A549 (cell line): Measurements from ENCODE around the gene RBMS3. TPM values are rescaled to one million over a fixed set of nuclear protein-coding genes. Genes with fewer than 3 reads are reported as not detected.

Experiments
- ATAC-seq, 2 experiments: fragments of 200-7000 bp in 1 of 2; fragments of >200 bp in 1 of 2; cut with Nextera tagmentation in 1 of 2; cut with Tn5 transposase in 1 of 2; 3 replicates each; pipeline versions ENCODE4 v1.8.0 to v1.9.1; 2018 to 2020; ENCODE audit warnings: mild to moderate bottlenecking in 1 of 2, moderate library complexity in 1 of 2
- CTCF ChIA-PET: fragments of 300-600 bp; sonication (Branson Sonifier 250); formaldehyde crosslinking; extraction: SDS; loops from one replicate; lab custom pipeline; 2021; ENCODE audit warnings: antibody characterized with exemption, inconsistent platforms; lab: Yijun Ruan, JAX
- POLR2A ChIA-PET: fragments of 350-600 bp; formaldehyde crosslinking; extraction: SDS; loops from one replicate; lab custom pipeline; 2021; ENCODE audit warnings: antibody characterized with exemption, inconsistent platforms; lab: Yijun Ruan, JAX
- DNase-seq, 2 experiments: peaks; one replicate each; pipeline versions ENCODE4 v3.0.0 to v3.0.0-alpha.2; 2011 to 2016; ENCODE audit warnings: low read depth in 1 of 2, low spot score in 1 of 2
- FAIRE-seq: peaks from 2 replicates; lab custom pipeline; 2011; peaks lifted over from hg19 to GRCh38; lab: Jason Lieb, UNC
- H3K27ac ChIP-seq, 2 experiments: fragments of >200 bp; sonication (Bioruptor Twin); formaldehyde crosslinking; 3 replicates each; pipeline ENCODE4 v1.5.1; 2016 to 2017
- H3K4me1 ChIP-seq: fragments of >200 bp; sonication (Bioruptor Twin); formaldehyde crosslinking; 3 replicates; pipeline ENCODE4 v1.6.1; 2016
- H3K4me2 ChIP-seq: fragments of >200 bp; sonication (Bioruptor Twin); formaldehyde crosslinking; 3 replicates; pipeline ENCODE4 v1.6.1; 2016
- H3K4me3 ChIP-seq: fragments of >200 bp; sonication (Bioruptor Twin); formaldehyde crosslinking; 3 replicates; pipeline ENCODE4 v1.5.1; 2016
- H3K9me3 ChIP-seq: fragments of >200 bp; sonication (Bioruptor Twin); formaldehyde crosslinking; 3 replicates; pipeline ENCODE4 v1.6.1; 2016
- BHLHE40 ChIP-seq: IDR thresholded peaks from 2 replicates; pipeline ENCODE4 v1.6.1; 2012; ENCODE audit warnings: low read depth, low read length, inconsistent platforms
- CBX2 ChIP-seq: fragments of 200-600 bp; sonication (generic); IDR thresholded peaks from 2 replicates; pipeline ENCODE4 v1.6.1; 2016; ENCODE audit warnings: low read depth, mild to moderate bottlenecking, borderline replicate concordance
- CEBPB ChIP-seq, 2 experiments: fragments of >200 bp in 1 of 2; sonication (Bioruptor Twin) in 1 of 2; formaldehyde crosslinking in 1 of 2; IDR thresholded peaks; 2 replicates each; pipeline ENCODE4 v1.6.1; 2012 to 2016
- EHMT2 ChIP-seq: fragments of 200-600 bp; sonication (generic); IDR thresholded peaks from 2 replicates; pipeline ENCODE4 v1.6.1; 2016; ENCODE audit warnings: antibody characterized with exemption, low read depth, mild to moderate bottlenecking, moderate library complexity
- EP300 ChIP-seq, 2 experiments: fragments of >200 bp; sonication (Bioruptor Twin); formaldehyde crosslinking; IDR thresholded peaks; 2 replicates in 1 of 2; 3 replicates in 1 of 2; pipeline ENCODE4 v1.6.1; 2016 to 2017
- FOSB ChIP-seq: fragments of 250-450 bp; sonication (Bioruptor Pico); IDR thresholded peaks from 2 replicates; pipeline ENCODE4 v1.5.0; 2020; ENCODE audit warnings: mild to moderate bottlenecking, moderate library complexity
- FOSL2 ChIP-seq, 2 experiments: fragments of 450-650 bp in 1 of 2; fragments of >200 bp in 1 of 2; sonication (Bioruptor Twin) in 1 of 2; formaldehyde crosslinking; IDR thresholded peaks; 2 replicates each; pipeline versions ENCODE4 v1.5.0 to v1.6.1; 2016 to 2020; ENCODE audit warnings: mild to moderate bottlenecking in 1 of 2, moderate library complexity in 1 of 2
- FOXS1 ChIP-seq: fragments of 250-450 bp; sonication (Bioruptor Pico); IDR thresholded peaks from 2 replicates; pipeline ENCODE4 v1.5.0; 2020; ENCODE audit warnings: mild to moderate bottlenecking, moderate library complexity
- GATA3 ChIP-seq: IDR thresholded peaks from 2 replicates; pipeline ENCODE4 v1.6.1; 2012; ENCODE audit warnings: borderline replicate concordance
- HDAC2 ChIP-seq: fragments of 200-600 bp; sonication (generic); IDR thresholded peaks from 2 replicates; pipeline ENCODE4 v1.6.1; 2016
- HEYL ChIP-seq: fragments of 250-450 bp; sonication (Bioruptor Pico); IDR thresholded peaks from 2 replicates; pipeline ENCODE4 v1.8.0; 2021; ENCODE audit warnings: mild to moderate bottlenecking, moderate library complexity
- HOXB13 ChIP-seq: fragments of 250-450 bp; sonication (Bioruptor Pico); IDR thresholded peaks from 2 replicates; pipeline ENCODE4 v1.5.0; 2020; ENCODE audit warnings: low read depth, mild to moderate bottlenecking, moderate library complexity
- JUN ChIP-seq, 2 experiments: fragments of >200 bp; sonication (Bioruptor Twin); formaldehyde crosslinking; IDR thresholded peaks; 2 replicates in 1 of 2; 3 replicates in 1 of 2; pipeline ENCODE4 v1.6.1; 2016 to 2017
- JUNB ChIP-seq: fragments of >200 bp; sonication (Bioruptor Twin); formaldehyde crosslinking; IDR thresholded peaks from 2 replicates; pipeline ENCODE4 v1.6.1; 2016
- MAFK ChIP-seq: fragments of 450-650 bp; IDR thresholded peaks from 2 replicates; pipeline ENCODE4 v1.6.1; 2014; ENCODE audit not compliant: partially characterized antibody
- MAZ ChIP-seq: fragments of 150-350 bp; IDR thresholded peaks from 2 replicates; pipeline ENCODE4 v1.6.1; 2014; ENCODE audit warnings: antibody characterized with exemption, low read depth, low read length, borderline replicate concordance
- MYC ChIP-seq: IDR thresholded peaks from 2 replicates; pipeline ENCODE4 v1.6.1; 2012; ENCODE audit warnings: mild to moderate bottlenecking, inconsistent platforms, low read length, improper control_type of control experiment, borderline replicate concordance
- NFE2L2 ChIP-seq: fragments of 150-350 bp; conservative IDR thresholded peaks from 2 replicates; pipeline ENCODE4 v1.6.1; 2014; ENCODE audit warnings: low read length
- NR3C1 ChIP-seq: fragments of >200 bp; sonication (Bioruptor Twin); formaldehyde crosslinking; IDR thresholded peaks from 3 replicates; pipeline ENCODE4 v1.6.1; 2017
- RAD21 ChIP-seq, 2 experiments: fragments of >200 bp in 1 of 2; sonication (Bioruptor Twin) in 1 of 2; formaldehyde crosslinking in 1 of 2; IDR thresholded peaks in 1 of 2; conservative IDR thresholded peaks in 1 of 2; 2 replicates in 1 of 2; 3 replicates in 1 of 2; pipeline ENCODE4 v1.6.1; 2012 to 2018; ENCODE audit warnings: inconsistent platforms in 1 of 2
- RARB ChIP-seq: fragments of 250-450 bp; sonication (Bioruptor Pico); IDR thresholded peaks from 2 replicates; pipeline ENCODE4 v1.8.0; 2021; ENCODE audit warnings: mild to moderate bottlenecking, moderate library complexity
- RCOR1 ChIP-seq: fragments of 150-350 bp; IDR thresholded peaks from 2 replicates; pipeline ENCODE4 v1.6.1; 2014; ENCODE audit warnings: antibody characterized with exemption, low read length, low read depth
- RNF2 ChIP-seq: fragments of 200-600 bp; sonication (generic); IDR thresholded peaks from 2 replicates; pipeline ENCODE4 v1.6.1; 2016; ENCODE audit warnings: low read depth, mild to moderate bottlenecking, antibody characterized with exemption, moderate library complexity, borderline replicate concordance
- SREBF2 ChIP-seq: fragments of 450-650 bp; IDR thresholded peaks from 2 replicates; pipeline ENCODE4 v1.6.1; 2014; ENCODE audit warnings: mild to moderate bottlenecking, moderate library complexity
- TP53 ChIP-seq: fragments of 250-450 bp; sonication (Bioruptor Pico); IDR thresholded peaks from 2 replicates; pipeline ENCODE4 v1.5.0; 2021; ENCODE audit warnings: mild to moderate bottlenecking, moderate library complexity
- ZSCAN20 ChIP-seq: fragments of 250-450 bp; sonication (Bioruptor Pico); IDR thresholded peaks from 2 replicates; pipeline ENCODE4 v1.8.0; 2022; ENCODE audit warnings: mild to moderate bottlenecking, moderate library complexity
- WGBS: methylation state at CpG from one replicate; pipeline ENCODE4 v1.1.6; 2017; ENCODE audit errors: missing lambda C conversion rate; 5-methylcytosine and 5-hydroxymethylcytosine counted together
- polyA plus RNA-seq, 4 experiments: library from polyadenylated mRNA; depleted of rRNA in 3 of 4; stranded (reverse); fragments of >200 nt; fragmentation: RNase III in 1 of 4; extraction: RNeasy Plus Mini Kit Qiagen cat#74134 plus additional on column Dnase treatment in 1 of 4; gene quantifications; 2 replicates in 3 of 4; 3 replicates in 1 of 4; pipeline ENCODE4 v1.2.3, GENCODE V29; 2011 to 2017
- TF ChIP-seq, protein P1 (sequence below): fragments of >200 bp; sonication (Bioruptor Twin); formaldehyde crosslinking; IDR thresholded peaks from 3 replicates; pipeline ENCODE4 v1.6.1; 2016
- TF ChIP-seq, protein P2 (sequence below): fragments of >200 bp; sonication (Bioruptor Twin); formaldehyde crosslinking; IDR thresholded peaks from 2 replicates; pipeline ENCODE4 v1.6.1; 2016
- TF ChIP-seq, protein P3 (sequence below): IDR thresholded peaks from 2 replicates; pipeline ENCODE4 v1.6.1; 2012
- TF ChIP-seq, protein P4 (sequence below): fragments of 150-350 bp; IDR thresholded peaks from 2 replicates; pipeline ENCODE4 v1.6.1; 2014; ENCODE audit warnings: low read depth, mild to moderate bottlenecking, low read length

Gene RBMS3
- polyA plus RNA-seq, 2 of the 4 experiments (the other 2 are of a cell fraction), result 0.92 to 4.1 TPM

DNA sequence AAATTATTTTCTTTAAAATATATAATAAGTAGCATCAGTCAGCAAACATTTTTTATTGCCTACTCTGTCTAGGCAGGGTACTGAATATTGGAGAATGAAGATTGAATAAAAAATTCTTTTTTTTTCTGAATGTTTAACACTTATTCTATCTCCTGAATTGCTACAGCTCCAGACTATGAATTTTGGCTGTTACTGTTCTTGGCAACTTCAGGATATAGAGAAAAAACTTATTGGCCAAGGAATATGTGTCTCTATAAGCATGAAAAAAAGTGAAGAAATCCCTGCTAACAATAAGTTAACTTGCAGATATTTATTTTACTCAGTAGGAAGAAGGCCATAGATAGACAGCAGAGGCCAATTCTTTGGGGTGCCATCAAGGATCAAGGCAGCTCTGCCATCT is 309.6 kb downstream of the RBMS3 start (continued):
- no peak for TF ChIP-seq FOXS1 (CRISPR knock-in tag)
- no peak for TF ChIP-seq EHMT2
- TF ChIP-seq ZSCAN20 (CRISPR knock-in tag), result no peak
- no peak for TF ChIP-seq MYC
- no peak for TF ChIP-seq MAZ
- TF ChIP-seq, all 56 proteins: peak for 0

DNA sequence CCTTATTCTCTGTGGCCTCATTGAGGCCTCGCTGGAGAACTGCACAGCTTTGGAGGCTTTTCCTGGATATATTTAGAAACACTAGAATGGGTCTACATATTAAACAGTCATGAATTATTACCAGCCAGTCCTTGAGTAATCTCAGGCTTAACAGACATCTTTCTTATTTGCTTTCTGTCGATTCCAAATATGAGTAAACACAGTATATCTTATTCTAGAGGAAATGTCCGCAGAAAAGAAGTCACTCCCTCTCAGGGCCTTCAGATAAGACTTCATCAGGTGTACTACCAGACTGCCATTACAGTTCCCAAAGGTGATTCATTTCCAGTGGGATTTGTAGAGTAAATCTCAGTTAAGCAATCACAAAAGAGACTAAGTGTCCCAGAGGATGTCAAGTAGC is 310.7 kb downstream of the RBMS3 start:
- POLR2A ChIA-PET, result no interaction called here
- WGBS, result 8% methylated on average over 3 of the region's 3 CpGs
- CTCF ChIA-PET, result no interaction called here
- DNase-seq (peak in 1 of 2 experiments; percentile 65), ATAC-seq (peak; percentile 76 to 92), FAIRE-seq (peak; percentile 7)
- Histone ChIP-seq H3K4me1 (peaks cover 17% of the 10 kb centered on the region; the same call in 2 of the 3 replicates), H3K4me2 (peak overlapping the region; percentile 11; the same call in 2 of the 3 replicates), H3K27ac (peak overlapping the region; percentile 20 to 27; a peak in 2 of 6 replicates), H3K4me3 (no peak overlapping the region), H3K9me3 (no peaks in the 10 kb centered on the region)
- TF ChIP-seq, protein P1, sequence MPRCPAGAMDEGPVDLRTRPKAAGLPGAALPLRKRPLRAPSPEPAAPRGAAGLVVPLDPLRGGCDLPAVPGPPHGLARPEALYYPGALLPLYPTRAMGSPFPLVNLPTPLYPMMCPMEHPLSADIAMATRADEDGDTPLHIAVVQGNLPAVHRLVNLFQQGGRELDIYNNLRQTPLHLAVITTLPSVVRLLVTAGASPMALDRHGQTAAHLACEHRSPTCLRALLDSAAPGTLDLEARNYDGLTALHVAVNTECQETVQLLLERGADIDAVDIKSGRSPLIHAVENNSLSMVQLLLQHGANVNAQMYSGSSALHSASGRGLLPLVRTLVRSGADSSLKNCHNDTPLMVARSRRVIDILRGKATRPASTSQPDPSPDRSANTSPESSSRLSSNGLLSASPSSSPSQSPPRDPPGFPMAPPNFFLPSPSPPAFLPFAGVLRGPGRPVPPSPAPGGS, result 0 out of 3 replicates have a peak, but pooled peaks have one; percentile 35
- TF ChIP-seq ZSCAN20 (CRISPR knock-in tag) (no peak), FOSL2 (IDR thresholded peaks at IDR 0.05) (no peak), FOSL2 (CRISPR knock-in tag; IDR thresholded peaks at IDR 0.05) (peak; percentile 56), FOSB (CRISPR knock-in tag) (no peak), EP300 (IDR thresholded peaks at IDR 0.05) (peak; percentile 22 to 32; a peak in 2 of 5 replicates), EHMT2 (0 out of 2 replicates have a peak, but pooled peaks have one; percentile 44), BHLHE40 (no peak), RCOR1 (no peak), GATA3 (peak; percentile 60; the same call in 1 of the 2 replicates), RAD21 (conservative IDR thresholded peaks at IDR 0.05 in 1 of 2, IDR thresholded peaks at IDR 0.05 in 1 of 2) (peak in 1 of 2 experiments; percentile 33; a peak in 1 of 5 replicates), CBX2 (no peak), HOXB13 (CRISPR knock-in tag) (no peak), JUNB (0 out of 2 replicates have a peak, but pooled peaks have one; percentile 65), CEBPB (IDR thresholded peaks at IDR 0.05) (peak; percentile 34 to 40; a peak in 1 of 4 replicates)

DNA sequence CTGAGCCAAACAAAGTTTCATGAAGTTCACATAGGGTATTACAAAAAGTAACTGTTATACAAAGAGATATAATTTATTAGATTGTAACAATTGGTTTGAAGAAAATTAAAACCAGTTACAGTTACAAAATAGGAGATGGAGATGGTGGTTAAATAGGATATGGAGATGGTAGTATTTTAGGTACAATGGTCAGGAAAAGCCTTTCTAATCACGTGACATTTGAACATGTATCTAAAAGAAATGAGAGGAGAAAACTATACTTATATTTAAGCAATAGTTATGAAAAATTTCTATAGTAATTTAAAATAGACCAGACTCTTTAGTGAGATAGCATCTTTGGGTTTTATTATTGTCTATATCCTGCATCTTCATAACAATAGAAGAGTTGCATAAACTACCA is 312.9 kb downstream of the RBMS3 start:
- H3K4me1 ChIP-seq, result peaks cover 20% of the 10 kb centered on the region; the same call in 2 of the 3 replicates
- no peak for TF ChIP-seq JUN (IDR thresholded peaks at IDR 0.05)
- TF ChIP-seq EP300 (IDR thresholded peaks at IDR 0.05), result no peak
- TF ChIP-seq FOSB (CRISPR knock-in tag), result no peak
- no peak for TF ChIP-seq MAFK
- TF ChIP-seq HDAC2, result no peak
- no peak for TF ChIP-seq SREBF2
- no peak for TF ChIP-seq FOXS1 (CRISPR knock-in tag)
- no peak for TF ChIP-seq NFE2L2
- TF ChIP-seq NR3C1, result no peak
- TF ChIP-seq BHLHE40, result no peak
- TF ChIP-seq HOXB13 (CRISPR knock-in tag), result no peak
- no peak for TF ChIP-seq HEYL (CRISPR knock-in tag)
- TF ChIP-seq, protein P2, sequence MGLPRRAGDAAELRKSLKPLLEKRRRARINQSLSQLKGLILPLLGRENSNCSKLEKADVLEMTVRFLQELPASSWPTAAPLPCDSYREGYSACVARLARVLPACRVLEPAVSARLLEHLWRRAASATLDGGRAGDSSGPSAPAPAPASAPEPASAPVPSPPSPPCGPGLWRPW, result no peak
- no peak for TF ChIP-seq RNF2
- TF ChIP-seq, protein P3, sequence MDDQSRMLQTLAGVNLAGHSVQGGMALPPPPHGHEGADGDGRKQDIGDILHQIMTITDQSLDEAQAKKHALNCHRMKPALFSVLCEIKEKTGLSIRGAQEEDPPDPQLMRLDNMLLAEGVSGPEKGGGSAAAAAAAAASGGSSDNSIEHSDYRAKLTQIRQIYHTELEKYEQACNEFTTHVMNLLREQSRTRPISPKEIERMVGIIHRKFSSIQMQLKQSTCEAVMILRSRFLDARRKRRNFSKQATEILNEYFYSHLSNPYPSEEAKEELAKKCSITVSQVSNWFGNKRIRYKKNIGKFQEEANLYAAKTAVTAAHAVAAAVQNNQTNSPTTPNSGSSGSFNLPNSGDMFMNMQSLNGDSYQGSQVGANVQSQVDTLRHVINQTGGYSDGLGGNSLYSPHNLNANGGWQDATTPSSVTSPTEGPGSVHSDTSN, result no peak
- TF ChIP-seq FOSL2 (IDR thresholded peaks at IDR 0.05), result no peak
- no peak for TF ChIP-seq FOSL2 (CRISPR knock-in tag; IDR thresholded peaks at IDR 0.05)
- TF ChIP-seq, protein P4, sequence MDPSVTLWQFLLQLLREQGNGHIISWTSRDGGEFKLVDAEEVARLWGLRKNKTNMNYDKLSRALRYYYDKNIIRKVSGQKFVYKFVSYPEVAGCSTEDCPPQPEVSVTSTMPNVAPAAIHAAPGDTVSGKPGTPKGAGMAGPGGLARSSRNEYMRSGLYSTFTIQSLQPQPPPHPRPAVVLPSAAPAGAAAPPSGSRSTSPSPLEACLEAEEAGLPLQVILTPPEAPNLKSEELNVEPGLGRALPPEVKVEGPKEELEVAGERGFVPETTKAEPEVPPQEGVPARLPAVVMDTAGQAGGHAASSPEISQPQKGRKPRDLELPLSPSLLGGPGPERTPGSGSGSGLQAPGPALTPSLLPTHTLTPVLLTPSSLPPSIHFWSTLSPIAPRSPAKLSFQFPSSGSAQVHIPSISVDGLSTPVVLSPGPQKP, result no peak
- no peak for TF ChIP-seq TP53
- TF ChIP-seq RARB (CRISPR knock-in tag), result no peak
- H3K4me3 ChIP-seq, result no peak overlapping the region
- no peak for FAIRE-seq
- no peak for ATAC-seq
- POLR2A ChIA-PET, result no interaction called here
- CTCF ChIA-PET, result no interaction called here
- WGBS, result 88% methylated on average over 1 of the region's 1 CpG
- no peak overlapping the region for H3K4me2 ChIP-seq
- no peak for DNase-seq
- H3K27ac ChIP-seq, result no peak overlapping the region
- no peaks in the 10 kb centered on the region for H3K9me3 ChIP-seq
